GM19328 (cell line): ENCODE data around the gene MAP1LC3B2.

Experiments
- ATAC-seq: cut with Tn5 transposase; IDR thresholded peaks from one replicate; pipeline ENCODE4 v1.9.1; 2021; ENCODE audit warnings: mild to moderate bottlenecking, moderate library complexity; ENCODE audit not compliant: unreplicated experiment

MAP1LC3B2 gene

DNA sequence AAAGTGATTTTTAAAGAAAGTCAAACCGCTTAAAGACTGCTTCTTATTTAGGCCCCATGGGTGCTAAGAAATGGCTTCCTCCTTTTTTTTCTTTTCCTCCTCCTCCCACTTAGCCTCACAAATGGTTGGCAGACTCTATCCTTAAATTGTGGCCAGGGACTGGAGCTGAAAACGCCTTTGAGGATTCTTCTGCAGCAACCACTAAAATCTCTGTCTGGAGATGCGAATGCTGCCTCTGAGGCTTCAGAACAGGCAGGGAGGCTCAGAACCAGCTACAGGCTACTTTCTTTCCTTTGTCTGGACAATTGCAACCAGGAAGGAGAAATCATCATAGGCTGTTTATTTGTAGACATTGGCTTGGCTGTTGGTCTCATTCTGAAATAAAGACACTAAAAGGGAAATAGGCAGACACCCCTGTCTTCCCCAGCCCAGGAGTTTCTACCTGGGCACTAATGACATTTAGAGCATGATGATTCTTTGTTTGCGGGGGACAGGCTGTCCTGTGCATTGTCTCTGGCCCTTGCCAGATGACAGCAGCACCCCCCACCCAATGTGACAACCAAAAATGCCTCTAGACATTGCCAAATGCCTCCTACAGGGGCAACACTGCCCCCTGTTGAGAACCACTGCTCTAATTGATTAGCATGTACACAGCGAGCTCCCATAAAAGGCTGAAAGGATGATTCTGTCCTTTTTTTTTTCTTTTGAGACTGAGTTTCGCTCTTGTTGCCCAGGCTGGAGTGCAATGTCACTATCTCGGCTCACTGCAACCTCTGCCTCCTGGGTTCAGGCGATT is 50.3 kb downstream of the MAP1LC3B2 start:
- ATAC-seq = no peak

DNA sequence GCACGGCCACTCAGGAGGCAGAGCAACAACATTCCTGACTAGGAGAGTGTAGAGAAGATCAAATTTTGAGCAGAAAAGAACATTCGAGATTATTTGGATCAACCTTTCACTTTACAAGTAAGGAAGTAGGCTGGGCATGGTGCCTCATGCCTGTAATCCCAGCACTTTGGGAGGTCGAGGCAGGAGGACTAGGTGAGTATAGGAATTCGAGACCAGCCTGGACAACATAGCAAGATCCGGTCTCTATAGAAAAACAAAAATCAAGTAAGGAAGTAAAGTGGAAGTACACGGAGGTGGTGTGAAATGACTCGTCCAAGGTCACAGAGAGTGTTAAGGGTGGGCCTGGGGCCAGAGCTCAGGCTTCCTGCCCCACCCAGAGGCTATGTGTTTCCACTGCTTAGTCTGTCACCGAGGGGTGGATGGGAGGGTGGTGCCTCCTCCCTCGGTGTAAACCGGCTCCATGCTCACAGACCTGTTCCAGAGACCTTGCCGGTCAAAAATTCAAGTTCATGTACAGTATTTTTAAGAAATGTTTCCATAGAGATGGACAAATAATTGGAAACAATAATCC is 51.9 kb downstream of the MAP1LC3B2 start:
- no peak for ATAC-seq

DNA sequence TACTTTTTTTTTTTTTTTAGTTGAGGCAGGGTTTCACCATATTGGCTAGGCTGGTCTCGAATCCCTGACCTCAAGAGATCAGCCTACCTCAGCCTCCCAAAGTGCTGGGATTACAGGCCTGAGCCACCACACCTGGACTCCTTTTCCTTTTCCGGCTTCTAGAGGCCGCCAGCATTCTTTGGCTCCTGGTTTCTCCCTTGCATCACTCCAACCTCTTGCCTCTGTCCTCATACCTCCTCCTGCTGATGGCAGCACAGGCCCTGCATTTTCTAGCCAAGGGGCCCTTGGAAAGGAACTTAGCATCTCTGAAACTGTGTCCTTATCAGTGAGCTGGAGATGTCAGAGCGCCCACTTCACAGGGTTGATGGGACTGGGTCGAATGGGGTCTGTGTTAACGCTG is 53.3 kb downstream of the MAP1LC3B2 start:
- no peak for ATAC-seq

DNA sequence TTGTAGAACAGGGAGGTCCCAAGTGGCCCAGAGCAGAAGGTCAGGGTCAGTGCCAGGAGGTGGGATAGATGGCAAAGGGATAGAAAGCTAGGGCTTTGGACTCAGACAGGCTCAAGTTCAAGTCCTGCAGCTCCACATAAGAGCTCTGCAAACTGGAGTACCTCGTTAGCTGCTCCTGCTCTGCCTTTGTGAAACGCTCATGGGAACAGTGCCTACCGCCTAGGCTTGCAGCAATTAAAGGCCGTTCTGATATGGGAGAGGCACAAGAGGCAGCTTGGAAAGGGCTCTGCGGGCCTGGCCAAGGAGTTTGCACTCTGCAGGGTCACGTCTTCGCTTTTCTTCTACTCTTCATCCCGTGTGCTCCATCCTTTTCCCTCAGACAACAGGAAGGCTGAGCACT is 54.1 kb downstream of the MAP1LC3B2 start:
- no peak for ATAC-seq

DNA sequence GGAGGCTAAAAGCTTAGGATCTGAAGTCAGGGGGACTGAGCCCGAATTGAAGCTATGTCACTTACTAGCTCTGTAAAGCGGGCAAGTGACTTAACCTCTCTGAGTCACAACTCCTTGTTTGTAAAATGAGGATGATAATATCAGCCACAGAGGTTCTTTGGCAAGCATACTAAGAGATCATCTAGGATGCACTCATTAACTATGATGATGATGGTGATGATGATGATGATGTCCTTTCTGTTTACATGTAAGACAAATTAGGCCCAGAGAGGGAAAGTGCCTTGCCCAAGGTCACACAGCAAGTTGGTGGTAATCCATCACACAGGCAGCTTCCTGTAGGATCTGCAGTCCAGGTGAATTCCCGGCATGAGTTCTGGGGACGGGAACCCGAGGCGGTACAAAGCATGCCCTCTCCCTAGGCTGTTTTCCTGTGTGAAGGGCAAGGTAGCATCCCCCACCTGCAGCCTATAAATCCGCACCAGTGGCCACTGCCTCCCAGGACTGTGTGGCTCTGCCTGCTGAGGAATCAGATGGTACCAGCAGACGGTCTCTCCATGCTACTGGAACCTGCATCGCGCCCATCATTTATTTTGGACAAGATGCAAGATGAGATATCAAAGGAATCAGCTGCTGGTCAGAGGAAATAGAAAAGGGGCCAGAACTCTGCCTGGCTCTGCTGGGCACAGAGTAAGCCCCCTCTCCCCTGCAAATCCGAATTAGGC is 55.2 kb downstream of the MAP1LC3B2 start:
- no peak for ATAC-seq

DNA sequence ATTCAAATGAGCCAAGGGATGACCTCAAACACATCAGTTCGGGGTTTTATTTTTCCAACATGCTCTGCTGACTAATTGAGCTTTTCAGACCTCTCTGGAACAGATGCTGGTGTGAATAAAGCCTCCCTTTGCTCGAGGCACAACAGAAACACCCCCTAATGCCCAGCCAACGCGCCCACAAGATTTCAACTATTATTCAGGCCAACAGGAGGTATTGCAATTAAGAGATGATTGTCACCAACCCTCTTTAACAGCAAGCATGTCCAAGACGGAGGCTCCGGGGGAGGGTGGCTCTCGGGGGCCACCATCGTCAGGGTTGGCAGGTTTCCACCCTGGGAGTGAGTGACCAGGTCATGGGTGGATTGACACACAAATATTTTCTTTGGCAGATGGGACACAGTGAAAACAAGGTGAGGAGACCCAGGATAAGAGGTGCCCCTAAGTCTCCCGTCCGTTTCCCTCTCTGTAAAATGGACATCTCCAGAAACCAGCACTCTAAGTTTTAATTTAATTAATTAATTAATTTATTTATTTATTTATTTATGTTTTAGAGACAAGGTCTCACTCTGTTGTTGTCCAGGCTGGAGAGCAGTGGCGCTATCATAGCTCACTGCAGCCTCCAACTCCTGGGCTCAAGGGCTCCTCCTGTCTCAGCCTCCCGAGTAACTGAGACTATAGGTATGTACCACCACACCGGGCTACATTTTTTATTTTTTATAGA is 56.1 kb downstream of the MAP1LC3B2 start:
- ATAC-seq = no peak

DNA sequence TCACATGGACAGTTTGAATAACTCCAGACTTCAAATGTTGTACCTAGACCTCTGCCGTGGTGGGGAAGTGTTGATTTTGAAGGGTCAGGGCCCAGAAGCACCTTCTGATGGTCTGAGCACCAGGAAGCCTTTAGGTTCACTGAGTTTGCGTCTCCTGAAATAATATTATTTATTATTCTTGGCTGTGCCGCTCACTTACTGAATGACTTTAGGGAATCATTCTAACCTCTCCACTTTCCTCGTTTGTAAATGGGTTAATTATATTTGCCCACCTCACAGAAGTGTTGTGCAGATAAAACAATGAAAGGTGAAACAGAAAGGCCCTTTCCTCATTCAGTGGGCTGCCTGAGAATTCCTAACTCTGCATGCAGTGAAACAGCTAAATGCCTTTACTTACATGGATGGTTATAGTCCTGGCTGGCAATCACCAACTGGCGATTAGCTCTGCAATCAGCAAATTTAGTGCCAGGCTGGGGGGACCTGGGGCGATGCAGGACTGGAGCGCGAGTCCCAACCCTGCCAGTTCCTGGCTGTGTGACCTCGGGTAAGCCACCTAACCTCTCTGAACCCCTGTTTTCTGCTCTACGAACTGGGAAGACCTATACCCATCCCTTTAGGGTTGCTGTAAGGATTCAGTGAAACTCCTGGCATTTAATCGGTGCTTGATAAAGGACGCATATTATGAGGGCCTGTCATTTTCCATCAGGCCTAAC is 57.5 kb downstream of the MAP1LC3B2 start:
- no peak for ATAC-seq

DNA sequence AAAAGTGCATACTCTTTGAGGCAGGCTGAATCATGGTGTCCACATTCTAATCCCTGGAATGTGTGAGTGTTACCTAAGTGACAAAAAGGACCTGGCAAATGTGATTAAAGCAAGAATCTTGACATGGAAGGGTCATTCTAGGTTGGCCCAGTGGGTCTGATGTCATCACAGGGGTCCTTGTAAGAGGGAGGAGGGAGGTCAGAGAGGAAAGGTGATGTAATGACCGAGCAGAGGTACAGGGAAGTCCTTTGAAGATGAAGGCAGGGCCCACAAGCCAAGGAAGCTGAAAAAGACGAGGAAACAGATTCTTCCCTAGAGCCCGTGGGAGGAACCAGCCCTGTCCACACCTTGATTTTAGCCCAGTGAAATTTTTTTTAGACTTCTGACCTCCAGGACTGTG is 60.1 kb downstream of the MAP1LC3B2 start:
- ATAC-seq = no peak

DNA sequence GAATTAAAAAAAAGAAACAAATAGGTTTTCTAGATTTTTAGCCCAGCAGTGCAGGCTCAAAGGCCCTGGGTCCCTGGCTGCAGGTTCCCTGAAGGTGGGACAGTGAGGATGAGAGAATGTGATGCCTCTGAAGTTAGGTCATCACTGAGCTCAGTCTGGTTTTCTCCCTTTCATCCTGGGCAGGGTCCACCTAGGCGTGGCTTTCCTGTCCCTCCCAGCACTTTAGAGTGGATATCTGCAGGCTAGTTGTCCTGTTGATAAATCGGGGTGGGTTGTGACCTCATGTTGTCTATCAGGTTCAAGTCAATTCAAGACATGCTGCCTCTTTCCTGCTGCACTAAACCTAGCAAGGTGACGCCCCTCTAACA is 60.9 kb downstream of the MAP1LC3B2 start:
- no peak for ATAC-seq

DNA sequence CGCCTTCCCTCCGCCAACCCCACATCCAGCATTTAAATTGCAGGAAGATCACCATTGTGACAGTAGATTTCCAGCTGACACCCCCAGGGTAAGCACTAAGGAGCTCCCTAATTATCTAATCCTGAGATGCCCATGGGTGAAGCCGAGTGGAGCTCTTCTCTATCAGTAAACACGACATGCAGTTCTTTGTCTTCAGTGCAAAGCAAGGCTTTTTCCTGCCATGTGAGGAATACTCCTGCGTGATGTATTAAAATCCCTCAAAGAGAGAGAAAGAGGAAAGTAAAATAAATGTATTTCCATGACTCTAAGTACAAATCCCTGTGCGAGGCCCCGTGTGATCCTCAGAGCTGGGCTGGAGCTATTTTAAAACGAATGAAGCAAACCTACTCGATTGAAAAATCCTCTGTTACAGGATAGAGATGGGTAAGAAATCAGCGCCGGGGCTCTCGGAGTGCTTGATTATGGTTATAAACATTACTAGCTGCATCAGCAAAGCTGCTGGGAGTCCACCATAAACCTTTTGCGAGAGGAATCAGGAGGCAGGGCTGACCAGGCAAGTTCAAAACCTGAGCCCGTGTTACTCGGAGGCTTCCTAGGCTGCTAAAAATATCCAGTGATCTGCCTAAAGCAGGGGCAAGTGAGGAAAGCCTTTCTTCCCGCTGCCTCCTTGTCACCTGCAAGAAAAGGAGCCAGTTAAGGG is 61.5 kb downstream of the MAP1LC3B2 start:
- no peak for ATAC-seq

DNA sequence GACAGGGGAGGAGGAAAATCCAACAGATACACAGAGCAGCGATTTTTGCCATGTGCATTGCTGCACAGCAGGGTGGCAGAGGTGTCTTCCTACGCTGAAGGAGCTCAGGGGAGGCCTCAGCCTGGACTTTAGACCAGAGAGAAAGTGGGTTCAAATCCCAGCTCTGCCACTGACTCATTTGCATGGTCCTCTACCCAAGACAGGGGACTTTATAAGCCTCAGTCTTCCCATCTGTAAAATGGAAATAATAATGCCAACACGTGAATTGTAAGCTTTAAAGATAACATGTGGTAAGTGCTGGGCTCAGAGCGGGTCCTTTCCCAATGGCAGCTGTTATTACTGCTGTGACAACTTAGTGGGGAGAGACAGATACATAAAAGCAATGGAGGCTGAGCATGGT is 62.0 kb downstream of the MAP1LC3B2 start:
- ATAC-seq = no peak

DNA sequence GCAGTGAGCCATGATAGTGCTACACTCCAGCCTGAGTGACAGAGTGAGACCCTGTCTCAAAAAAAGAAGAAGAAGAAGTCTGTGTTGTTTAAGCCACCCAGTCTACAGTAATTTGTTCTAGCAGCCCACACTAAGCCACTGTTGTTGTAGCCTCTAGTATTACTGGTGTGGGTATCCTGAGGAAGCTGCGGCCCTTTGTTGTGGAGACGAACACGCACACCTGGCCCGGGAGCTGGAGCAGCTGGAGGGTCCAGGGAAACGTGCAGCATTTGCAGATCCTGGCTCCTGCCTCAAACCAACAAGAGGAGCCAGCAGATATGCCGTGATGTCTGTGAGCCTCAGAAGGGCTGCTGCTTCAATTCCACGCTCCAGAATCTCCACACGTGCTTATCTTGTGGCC is 65.3 kb downstream of the MAP1LC3B2 start:
- ATAC-seq = no peak

DNA sequence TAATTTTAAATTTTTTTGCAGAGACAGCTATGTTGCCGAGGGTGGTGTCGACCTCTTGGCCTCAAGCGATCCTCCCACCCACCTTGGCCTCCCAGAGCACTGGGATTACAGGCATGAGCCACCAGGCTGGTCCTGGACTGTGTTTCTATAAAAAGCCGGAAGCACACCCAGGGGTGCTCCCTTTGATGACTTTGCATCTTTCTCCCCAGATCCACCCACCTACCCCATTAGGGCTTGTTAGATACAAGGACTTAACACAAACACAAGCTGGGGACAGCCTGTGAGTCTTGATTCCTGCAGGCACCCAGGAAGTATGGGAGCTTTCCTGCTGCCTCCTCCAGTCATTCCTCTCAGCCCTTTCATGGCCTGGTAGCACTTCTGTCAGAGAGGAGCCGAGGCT is 67.0 kb downstream of the MAP1LC3B2 start:
- ATAC-seq = no peak
